BLaER1 treated with 17β-estradiol and CSF1 and Interleukin-3, amounts not matched to agents 10 nM and 100 nM (cell line): ENCODE results near the gene KIZ.

Experiments used
- H3K27ac ChIP-seq, 11 experiments: shearing (Covaris generic); formaldehyde crosslinking; 2 replicates each; pipeline ENCODE4 v1.8.1; 2022
- H3K27me3 ChIP-seq, 11 experiments: shearing (Covaris generic); formaldehyde crosslinking; 2 replicates each; pipeline ENCODE4 v1.8.1; 2022
- H3K36me3 ChIP-seq, 11 experiments: shearing (Covaris generic); formaldehyde crosslinking; 2 replicates each; pipeline ENCODE4 v1.8.1; 2022
- H3K4me1 ChIP-seq, 10 experiments: shearing (Covaris generic); formaldehyde crosslinking; 2 replicates each; pipeline ENCODE4 v1.8.1; 2022
- H3K4me2 ChIP-seq, 11 experiments: shearing (Covaris generic); formaldehyde crosslinking; 2 replicates each; pipeline ENCODE4 v1.8.1; 2022
- H3K4me3 ChIP-seq, 10 experiments: shearing (Covaris generic); formaldehyde crosslinking; 2 replicates each; pipeline ENCODE4 v1.8.1; 2022
- H3K9ac ChIP-seq, 11 experiments: shearing (Covaris generic); formaldehyde crosslinking; 2 replicates each; pipeline ENCODE4 v1.8.1; 2022
- H3K9me3 ChIP-seq, 11 experiments: shearing (Covaris generic); formaldehyde crosslinking; replicated peaks in 1 of 11; 2 replicates each; pipeline ENCODE4 v1.8.1; 2022
- H4K20me1 ChIP-seq, 11 experiments: shearing (Covaris generic); formaldehyde crosslinking; 2 replicates each; pipeline ENCODE4 v1.8.1; 2022
- Cebpa-rat ChIP-seq, 11 experiments: shearing (Covaris generic); IDR thresholded peaks; 2 replicates each; pipeline ENCODE4 v1.8.1; 2022

KIZ gene

GRCh38 chr20:21173485-21173884 lies 47.6 kb downstream of the KIZ start:
- Histone ChIP-seq H4K20me1 (no peaks in the 10 kb centered on the region), H3K36me3 (peaks cover 0 to 7% (median 0%) of the 10 kb centered on the region in 11 experiments; a peak in 4 of 22 replicates), H3K4me1 (peaks cover 0 to 13% (median 8%) of the 10 kb centered on the region in 10 experiments; a peak in 8 of 20 replicates), H3K27me3 (no peaks in the 10 kb centered on the region), H3K4me2 (no peak overlapping the region), H3K9me3 (peaks cover 10 to 29% (median 20%) of the 10 kb centered on the region in 11 experiments), H3K27ac (no peak overlapping the region), H3K9ac (no peak overlapping the region), H3K4me3 (no peak overlapping the region)
- TF ChIP-seq Cebpa-rat (IDR thresholded peaks at IDR 0.05) = no peak

DNA sequence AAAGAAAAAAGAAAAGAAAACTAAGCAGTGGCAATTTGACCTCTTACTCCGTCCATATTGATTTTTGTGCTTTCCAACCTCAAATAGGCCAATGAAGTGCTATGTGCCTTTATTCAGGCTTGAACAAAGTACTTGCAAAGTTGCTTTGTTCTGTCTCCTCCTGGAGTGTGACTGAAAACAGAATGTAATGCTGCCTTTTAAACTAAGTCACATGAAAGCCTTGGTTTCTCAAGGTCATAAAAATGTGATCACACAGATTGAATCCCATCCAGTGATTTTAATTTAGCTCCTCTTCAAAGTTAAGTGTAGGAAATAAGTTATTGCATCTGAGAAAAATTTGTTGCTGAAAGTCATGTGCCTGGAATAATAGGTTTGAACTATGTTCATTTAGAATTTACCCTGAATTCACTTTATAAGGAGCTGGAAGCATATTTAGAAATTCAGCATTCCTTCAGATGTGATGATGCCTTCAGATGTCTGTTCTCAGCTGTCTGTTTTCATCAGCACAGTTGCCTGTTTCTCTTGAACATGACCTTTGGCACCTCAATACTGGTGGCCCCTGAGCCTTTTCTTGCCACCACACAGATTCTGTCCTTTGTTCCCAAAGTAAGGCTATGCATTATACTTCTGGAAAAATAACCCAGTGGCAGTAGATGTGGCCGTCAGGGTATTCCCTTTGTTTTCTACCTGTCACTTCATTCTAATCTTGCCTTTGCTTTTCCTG lies 48.8 kb downstream of the KIZ start:
- Histone ChIP-seq H3K4me2 (no peak overlapping the region), H3K27me3 (no peaks in the 10 kb centered on the region)

DNA sequence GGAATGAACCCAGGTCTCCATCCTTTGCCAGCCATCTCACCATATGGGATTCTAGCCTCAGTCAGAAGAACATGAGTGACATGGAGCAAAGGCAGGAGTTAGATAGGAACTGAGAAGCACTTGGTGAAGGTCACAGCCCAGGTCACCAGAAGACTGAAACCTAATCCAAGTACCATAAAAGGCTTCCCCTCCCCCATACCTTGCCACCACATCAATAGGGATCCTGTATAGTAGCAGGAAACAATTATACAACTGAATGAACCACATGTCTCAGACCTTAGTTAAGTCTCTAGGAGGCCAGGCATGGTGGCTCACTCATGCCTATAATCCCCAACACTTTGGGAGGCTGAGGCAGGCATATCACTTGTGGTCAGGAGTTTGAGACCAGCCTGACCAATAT lies 49.6 kb downstream of the KIZ start:
- H4K20me1 ChIP-seq = no peaks in the 10 kb centered on the region
- H3K4me2 ChIP-seq = no peak overlapping the region
- no peaks in the 10 kb centered on the region for H3K27me3 ChIP-seq
- TF ChIP-seq Cebpa-rat (IDR thresholded peaks at IDR 0.05) = no peak
- H3K4me1 ChIP-seq = peaks cover 0 to 13% (median 8%) of the 10 kb centered on the region in 10 experiments; a peak in 8 of 20 replicates
- H3K9me3 ChIP-seq = peaks cover 10 to 23% (median 14%) of the 10 kb centered on the region in 11 experiments
- H3K27ac ChIP-seq = no peak overlapping the region
- H3K9ac ChIP-seq = no peak overlapping the region
- H3K4me3 ChIP-seq = no peak overlapping the region
- peaks cover 0 to 7% (median 0%) of the 10 kb centered on the region in 11 experiments; a peak in 4 of 22 replicates for H3K36me3 ChIP-seq

More for the DNA sequence above, 48.8 kb downstream of the KIZ start:
- H4K20me1 ChIP-seq = no peaks in the 10 kb centered on the region
- H3K36me3 ChIP-seq = peaks cover 0 to 7% (median 0%) of the 10 kb centered on the region in 11 experiments; a peak in 4 of 22 replicates
- no peak overlapping the region for H3K27ac ChIP-seq
- TF ChIP-seq Cebpa-rat (IDR thresholded peaks at IDR 0.05) = no peak
- peaks cover 10 to 25% (median 17%) of the 10 kb centered on the region in 11 experiments for H3K9me3 ChIP-seq
- H3K4me3 ChIP-seq = no peak overlapping the region
- H3K4me1 ChIP-seq = peaks cover 0 to 13% (median 8%) of the 10 kb centered on the region in 10 experiments; a peak in 8 of 20 replicates
- no peak overlapping the region for H3K9ac ChIP-seq

GRCh38 chr20:21177767-21178166 lies 51.9 kb downstream of the KIZ start:
- Histone ChIP-seq H3K4me2 (no peak overlapping the region), H3K4me1 (peaks cover 0 to 12% (median 5%) of the 10 kb centered on the region in 10 experiments; a peak in 9 of 20 replicates), H3K36me3 (peaks cover 0 to 7% (median 0%) of the 10 kb centered on the region in 11 experiments; a peak in 3 of 22 replicates), H4K20me1 (no peaks in the 10 kb centered on the region), H3K27ac (no peak overlapping the region), H3K9ac (no peak overlapping the region), H3K4me3 (no peak overlapping the region), H3K9me3 (peaks cover 8 to 14% (median 10%) of the 10 kb centered on the region in 11 experiments), H3K27me3 (no peaks in the 10 kb centered on the region)
- no peak for TF ChIP-seq Cebpa-rat (IDR thresholded peaks at IDR 0.05)

DNA sequence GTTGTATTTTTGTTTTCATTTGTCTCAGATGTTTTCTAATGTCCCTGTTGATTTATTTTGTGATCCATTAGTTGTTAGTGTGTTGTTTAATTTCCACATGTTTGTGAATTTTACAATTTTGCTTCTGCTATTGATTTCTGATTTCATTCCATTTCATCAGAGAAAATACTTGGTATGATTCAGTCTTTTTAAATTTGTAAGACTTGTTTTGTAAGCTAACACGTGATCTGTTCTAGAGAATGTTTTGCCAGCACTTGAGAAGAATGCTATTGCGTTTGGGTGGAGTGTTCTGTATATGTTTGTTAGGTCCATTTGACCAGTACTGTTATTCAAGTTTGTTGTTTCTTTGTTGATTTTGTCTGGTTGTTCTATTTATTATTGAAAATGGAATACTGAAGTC lies 53.9 kb downstream of the KIZ start:
- peaks cover 0 to 7% (median 0%) of the 10 kb centered on the region in 11 experiments; a peak in 3 of 22 replicates for H3K36me3 ChIP-seq
- no peak overlapping the region for H3K27ac ChIP-seq
- H3K27me3 ChIP-seq = no peaks in the 10 kb centered on the region
- H3K9me3 ChIP-seq = peaks cover 8 to 14% (median 10%) of the 10 kb centered on the region in 11 experiments
- peaks cover 0 to 12% (median 5%) of the 10 kb centered on the region in 10 experiments; a peak in 9 of 20 replicates for H3K4me1 ChIP-seq
- H3K4me2 ChIP-seq = no peak overlapping the region
- no peak overlapping the region for H3K9ac ChIP-seq
- no peak for TF ChIP-seq Cebpa-rat (IDR thresholded peaks at IDR 0.05)
- H3K4me3 ChIP-seq = no peak overlapping the region
- no peaks in the 10 kb centered on the region for H4K20me1 ChIP-seq

- no peak overlapping the region for H3K4me3 ChIP-seq
- no peak overlapping the region for H3K9ac ChIP-seq
- H3K36me3 ChIP-seq = peaks cover 0 to 7% (median 0%) of the 10 kb centered on the region in 11 experiments; a peak in 3 of 22 replicates
- no peaks in the 10 kb centered on the region for H3K27me3 ChIP-seq
- H4K20me1 ChIP-seq = no peaks in the 10 kb centered on the region
- H3K27ac ChIP-seq = no peak overlapping the region
- peaks cover 0 to 12% (median 5%) of the 10 kb centered on the region in 10 experiments; a peak in 9 of 20 replicates for H3K4me1 ChIP-seq
- no peak overlapping the region for H3K4me2 ChIP-seq
- TF ChIP-seq Cebpa-rat (IDR thresholded peaks at IDR 0.05) = no peak
- H3K9me3 ChIP-seq = peaks cover 8 to 14% (median 10%) of the 10 kb centered on the region in 11 experiments
These were observed 54.4 kb downstream of the KIZ start for GRCh38 chr20:21180248-21180647.

- Histone ChIP-seq H3K4me1 (peaks cover 0 to 9% (median 5%) of the 10 kb centered on the region in 10 experiments; a peak in 9 of 20 replicates), H3K9ac (no peak overlapping the region), H3K36me3 (peaks cover 0 to 7% (median 0%) of the 10 kb centered on the region in 11 experiments; a peak in 3 of 22 replicates), H4K20me1 (no peaks in the 10 kb centered on the region), H3K27me3 (no peaks in the 10 kb centered on the region), H3K27ac (no peak overlapping the region), H3K9me3 (peaks cover 8 to 14% (median 10%) of the 10 kb centered on the region in 11 experiments), H3K4me3 (no peak overlapping the region), H3K4me2 (peak overlapping the region in 5 of 11 experiments; percentile 5 to 51 (median 42); a peak in 7 of 22 replicates)
- no peak for TF ChIP-seq Cebpa-rat (IDR thresholded peaks at IDR 0.05)
These were observed 55.1 kb downstream of the KIZ start for GRCh38 chr20:21181028-21181427.

DNA sequence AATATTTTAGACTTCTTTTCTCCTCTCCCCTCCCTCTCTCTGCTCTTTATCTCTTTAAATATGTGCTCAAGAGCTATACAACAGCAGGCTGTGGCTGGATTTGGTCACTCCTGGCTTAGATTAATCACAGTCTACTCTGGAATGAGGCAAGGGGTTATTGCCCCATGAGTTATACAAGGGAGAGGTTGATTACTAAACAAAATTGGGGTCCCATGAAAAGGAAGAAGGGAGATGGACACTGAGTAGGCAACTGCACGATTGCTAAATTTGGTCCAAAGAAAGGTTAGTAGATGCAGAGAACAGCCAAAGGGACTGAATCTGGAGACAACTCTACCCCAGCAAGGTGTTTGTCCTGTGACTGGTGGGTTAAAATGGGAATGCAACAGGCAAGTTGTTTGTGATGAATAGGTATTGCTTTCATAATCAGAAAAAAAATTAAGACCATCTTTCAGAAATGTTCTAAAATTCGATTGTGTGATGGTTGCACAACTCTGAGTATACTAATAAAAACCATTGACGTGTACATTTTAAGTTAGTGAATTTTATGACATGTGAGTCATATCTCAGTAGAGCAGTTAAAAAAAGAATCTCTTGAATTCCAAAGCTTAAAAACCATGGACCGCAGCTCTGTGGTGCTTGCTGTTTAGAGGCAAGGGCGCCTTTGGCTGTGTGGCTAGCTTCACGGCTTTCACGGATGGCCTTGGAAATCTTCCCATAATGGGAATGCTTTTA lies 57.1 kb downstream of the KIZ start:
- no peaks in the 10 kb centered on the region for H3K27me3 ChIP-seq
- H3K4me2 ChIP-seq = no peak overlapping the region
- H3K9me3 ChIP-seq = peaks cover under 1 to 3% (median under 1%) of the 10 kb centered on the region in 11 experiments; a peak in 12 of 22 replicates
- no peak overlapping the region for H3K9ac ChIP-seq
- no peak overlapping the region for H3K4me3 ChIP-seq
- no peak for TF ChIP-seq Cebpa-rat (IDR thresholded peaks at IDR 0.05)
- no peak overlapping the region for H3K27ac ChIP-seq
- H4K20me1 ChIP-seq = no peaks in the 10 kb centered on the region
- H3K4me1 ChIP-seq = peaks cover 0 to 9% (median 5%) of the 10 kb centered on the region in 10 experiments; a peak in 9 of 20 replicates
- H3K36me3 ChIP-seq = no peaks in the 10 kb centered on the region; a peak in 1 of 22 replicates

GRCh38 chr20:21183722-21184121 lies 57.8 kb downstream of the KIZ start:
- H3K9me3 ChIP-seq = no peaks in the 10 kb centered on the region
- no peaks in the 10 kb centered on the region for H3K36me3 ChIP-seq
- no peak for TF ChIP-seq Cebpa-rat (IDR thresholded peaks at IDR 0.05)
- H3K27me3 ChIP-seq = no peaks in the 10 kb centered on the region
- no peak overlapping the region for H3K4me3 ChIP-seq
- no peak overlapping the region for H3K27ac ChIP-seq
- H3K4me1 ChIP-seq = peaks cover 0 to 9% (median 5%) of the 10 kb centered on the region in 10 experiments; a peak in 9 of 20 replicates
- H3K9ac ChIP-seq = no peak overlapping the region
- H4K20me1 ChIP-seq = no peaks in the 10 kb centered on the region
- H3K4me2 ChIP-seq = no peak overlapping the region
